ENCODE data around the gene PADI4. TPM values are rescaled to one million over a fixed set of nuclear protein-coding genes. Genes with fewer than 3 reads are reported as not detected.

Gene PADI4
- total RNA-seq, 1 experiment from 2014 or later = 0.05 TPM

DNA sequence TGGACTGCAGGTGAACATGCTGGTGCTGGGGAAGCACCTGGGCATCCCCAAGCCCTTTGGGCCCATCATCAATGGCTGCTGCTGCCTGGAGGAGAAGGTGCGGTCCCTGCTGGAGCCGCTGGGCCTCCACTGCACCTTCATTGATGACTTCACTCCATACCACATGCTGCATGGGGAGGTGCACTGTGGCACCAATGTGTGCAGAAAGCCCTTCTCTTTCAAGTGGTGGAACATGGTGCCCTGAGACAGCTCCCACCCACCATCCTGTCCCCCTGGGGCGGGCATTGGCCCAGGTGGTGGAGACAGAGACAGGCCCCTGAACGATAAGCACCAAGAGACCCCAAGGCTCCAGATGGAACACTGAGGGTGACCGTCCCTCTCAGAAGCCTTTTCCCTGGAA is 25.2 kb upstream of the PADI4 start:
- DNase-seq (ENCODE audit: low read depth) = no peak

DNA sequence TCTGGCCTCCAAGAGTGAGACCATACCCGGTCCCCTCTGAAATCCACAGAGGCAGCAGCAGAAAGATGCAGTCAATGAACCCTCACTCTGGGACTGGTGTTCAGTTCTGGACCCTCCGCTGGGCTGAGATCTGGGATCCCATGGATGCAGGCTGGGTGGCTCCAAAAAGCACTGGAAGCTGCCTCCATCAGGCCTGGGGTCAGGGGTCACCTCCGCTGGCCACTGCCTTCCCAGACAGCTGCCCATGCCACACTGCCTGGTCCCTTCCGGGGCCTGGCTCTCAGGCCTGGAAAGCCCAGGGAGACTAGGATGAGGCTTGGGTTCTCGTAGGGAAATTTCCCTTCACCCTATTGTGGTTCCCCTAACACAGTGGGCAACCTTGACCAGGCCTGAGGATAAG is 21.4 kb upstream of the PADI4 start:
- no peak for DNase-seq (ENCODE audit: low read depth)

DNA sequence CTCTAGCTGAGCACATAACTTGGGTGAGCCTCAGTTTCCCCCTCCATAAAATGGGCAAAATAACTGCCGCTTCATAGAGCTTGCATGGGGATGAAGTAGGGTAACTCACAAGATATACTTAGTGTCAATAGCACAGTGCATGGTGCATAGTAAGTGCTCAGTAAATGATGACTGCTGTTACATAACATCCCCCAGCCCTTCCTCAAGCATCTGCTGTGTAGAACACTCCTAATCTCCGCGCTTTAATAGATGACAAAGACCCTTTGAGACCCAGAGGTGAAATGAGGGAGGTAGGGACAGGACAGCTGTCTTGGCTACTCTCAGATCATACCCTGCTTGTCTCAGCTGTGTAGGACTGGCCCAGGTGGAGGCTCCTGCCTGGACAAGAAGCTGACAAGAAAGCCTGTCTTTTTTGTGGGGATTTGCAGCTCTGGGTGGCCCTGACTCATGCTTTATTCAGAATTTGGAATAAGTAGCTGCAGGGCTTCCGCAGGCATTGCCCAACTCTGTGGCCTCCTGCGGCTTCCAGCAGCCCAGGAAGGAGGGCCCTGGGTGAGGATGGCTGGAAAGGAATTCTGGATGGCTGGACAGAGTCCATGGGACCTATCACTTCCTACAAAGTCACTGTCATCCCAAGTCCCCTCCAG is 20.7 kb upstream of the PADI4 start:
- peak; percentile 93 for DNase-seq (ENCODE audit: low read depth)

DNA sequence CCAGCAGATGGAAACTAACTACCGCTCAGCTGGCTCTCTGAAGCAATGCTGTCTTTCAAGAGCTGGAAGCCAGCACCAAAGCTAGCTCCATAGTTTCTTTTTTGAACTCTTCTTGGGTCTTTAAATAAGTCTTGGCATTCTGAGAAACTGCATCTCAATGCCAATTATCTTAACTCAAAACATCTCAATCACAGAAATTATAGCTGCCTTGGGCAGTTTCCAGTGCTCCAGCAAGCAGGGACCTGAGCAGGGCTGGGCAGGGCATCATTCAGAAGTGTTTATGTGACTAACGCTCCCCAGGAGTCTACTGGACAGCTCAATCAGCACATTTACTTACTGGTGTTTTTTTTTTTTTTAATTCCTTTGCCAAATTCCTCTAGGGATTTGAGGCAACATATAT is 18.3 kb upstream of the PADI4 start:
- DNase-seq (ENCODE audit: low read depth) = peak; percentile 64

DNA sequence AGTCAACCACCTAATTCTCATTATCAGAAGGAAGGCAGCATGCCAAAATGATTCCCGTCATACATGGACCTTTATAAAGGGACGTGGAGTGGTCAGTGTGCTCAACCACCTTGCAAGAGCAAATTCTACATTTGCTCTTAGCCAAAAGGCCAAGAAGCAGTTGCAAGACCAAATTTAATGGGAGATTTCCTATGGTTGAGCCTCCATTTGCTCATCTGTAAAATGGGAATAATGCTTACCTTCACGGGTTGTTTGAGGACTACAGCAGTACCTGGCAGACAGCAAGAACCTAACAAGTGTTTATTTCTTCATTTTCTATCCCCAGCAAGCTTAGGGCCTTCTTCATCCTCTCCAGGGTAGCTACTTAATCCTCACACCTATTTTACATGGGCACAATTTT is 17.4 kb upstream of the PADI4 start:
- DNase-seq (ENCODE audit: low read depth) = no peak

DNA sequence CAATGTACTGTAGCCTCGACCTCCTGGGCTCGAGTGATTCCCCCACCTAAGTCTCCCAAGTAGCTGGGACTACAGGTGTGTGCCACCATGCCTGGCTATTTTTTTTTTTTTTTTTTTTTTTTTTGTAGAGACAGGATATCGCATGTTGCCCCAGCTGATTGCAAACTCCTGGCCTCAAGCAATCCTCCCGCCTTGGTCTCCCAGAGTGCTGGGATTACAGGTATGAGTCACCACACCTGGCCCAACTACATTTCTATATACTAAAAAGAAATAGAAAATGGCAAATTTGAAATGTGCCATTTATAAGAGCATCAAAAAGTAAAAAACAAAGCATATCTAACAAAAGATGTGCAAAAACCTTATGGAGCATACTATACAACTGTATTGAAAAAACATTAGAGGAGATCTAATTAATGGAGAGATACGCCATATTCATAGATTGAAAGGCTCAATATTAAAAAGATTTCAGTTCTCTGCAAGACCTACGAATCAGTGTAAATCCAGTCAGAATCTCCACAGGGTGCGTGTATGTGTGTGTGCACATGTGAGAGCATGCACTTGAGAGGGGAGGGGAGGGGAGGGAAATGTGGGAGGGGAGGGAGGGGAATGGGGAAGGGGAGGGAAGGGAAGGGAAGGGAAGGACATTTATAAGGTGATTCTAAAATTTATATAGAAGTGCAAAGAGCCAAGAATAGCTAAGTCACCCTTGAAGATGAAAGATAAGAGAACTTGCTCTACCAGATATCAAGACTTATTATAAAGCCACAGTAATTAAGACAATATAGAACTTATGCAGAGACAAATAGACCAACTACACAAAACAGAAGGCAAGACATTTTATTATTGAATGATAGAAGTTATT is 15.5 kb upstream of the PADI4 start:
- DNase-seq (ENCODE audit: low read depth) = no peak

DNA sequence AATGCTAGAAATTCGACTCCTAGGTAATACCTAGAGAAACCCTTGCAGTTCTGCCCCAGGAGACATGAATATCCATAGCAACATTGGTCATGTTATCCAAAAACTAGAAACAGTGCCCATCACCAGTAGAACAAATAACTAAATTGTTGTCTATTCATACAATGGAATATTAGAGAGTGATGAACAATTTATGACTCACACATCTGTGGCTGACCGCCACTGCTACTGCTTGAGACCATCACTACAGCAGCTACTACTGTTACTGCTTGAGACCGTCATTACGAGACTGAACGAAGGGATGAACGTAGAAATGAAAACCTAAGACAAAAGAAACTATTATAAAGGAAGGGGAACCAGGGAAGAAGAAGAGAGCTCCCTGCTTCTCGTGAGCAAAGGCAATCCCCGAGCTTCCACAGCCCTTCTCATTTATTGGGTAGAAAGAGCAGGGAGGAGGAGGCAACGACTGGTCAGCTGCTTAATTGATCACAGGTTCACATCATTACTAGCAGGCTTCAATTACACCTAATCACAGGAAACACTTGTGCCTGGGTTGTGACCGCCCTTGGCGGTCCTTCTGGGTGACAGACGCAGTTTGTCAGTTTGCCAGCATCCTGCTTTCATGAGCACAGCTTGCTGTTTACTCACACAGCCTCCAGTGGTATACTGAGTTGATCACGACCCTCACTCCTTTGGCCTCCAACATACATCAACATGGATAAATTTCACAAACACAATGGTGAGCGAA is 14.1 kb upstream of the PADI4 start:
- peak; percentile 56 for DNase-seq (ENCODE audit: low read depth)

DNA sequence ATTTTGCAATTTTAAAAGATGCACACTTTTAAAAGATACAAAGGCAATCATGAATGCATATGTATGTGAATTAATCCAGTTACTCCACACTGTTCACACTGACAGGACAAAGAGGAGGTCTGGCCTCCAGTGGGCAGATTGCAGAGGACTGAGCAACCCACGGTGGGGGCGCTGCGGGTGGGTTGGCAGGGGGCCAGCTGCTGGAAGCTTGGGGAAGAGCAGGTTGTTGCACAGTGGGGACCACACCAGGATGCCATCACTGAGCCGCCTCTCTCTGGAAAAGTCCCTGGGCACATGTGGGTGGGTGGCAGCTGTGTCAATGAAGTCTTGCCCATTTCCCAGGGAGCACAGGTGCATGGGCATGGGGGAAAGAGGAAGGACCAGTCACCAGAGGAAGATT is 12.7 kb upstream of the PADI4 start:
- no peak for DNase-seq (ENCODE audit: low read depth)

DNA sequence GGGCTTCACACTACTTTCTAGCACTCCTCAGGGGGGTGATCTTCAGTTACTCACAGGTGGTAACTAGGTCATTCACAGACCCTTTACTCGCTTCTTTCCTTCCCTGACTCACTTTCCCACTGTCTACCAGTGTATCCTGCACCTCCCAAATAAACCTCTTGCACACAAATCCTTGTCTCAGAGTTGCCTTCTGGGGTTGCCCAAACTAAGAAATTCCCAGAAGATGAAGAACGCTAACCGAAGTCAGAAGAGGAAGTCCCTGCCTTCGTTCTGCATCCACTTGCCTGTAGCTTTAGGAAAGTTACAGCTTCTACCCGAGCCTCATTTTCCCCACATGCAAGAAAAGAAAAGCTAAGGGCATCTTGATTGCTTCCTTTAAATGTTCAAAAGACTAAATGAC is 11.9 kb upstream of the PADI4 start:
- DNase-seq (ENCODE audit: low read depth) = no peak

DNA sequence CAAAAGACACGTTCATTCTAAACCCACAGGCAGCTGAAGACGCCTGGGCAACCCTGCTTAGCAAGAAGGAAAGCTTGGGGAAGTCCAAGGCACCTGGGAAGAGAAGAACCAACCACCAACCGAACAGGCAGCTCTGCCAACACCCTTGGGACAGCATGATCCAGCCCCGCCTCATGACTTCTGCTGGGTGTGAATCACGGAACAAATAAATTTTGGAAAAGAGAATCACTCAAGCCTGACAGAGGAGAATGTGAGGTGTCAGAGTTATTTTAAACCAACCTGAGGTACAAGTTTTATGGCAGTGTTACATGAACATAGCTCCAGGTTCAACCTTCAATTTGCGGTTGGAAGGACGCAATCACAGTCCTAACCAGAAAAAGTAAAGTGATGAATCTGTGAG is 10.0 kb upstream of the PADI4 start:
- no peak for DNase-seq (ENCODE audit: low read depth)

DNA sequence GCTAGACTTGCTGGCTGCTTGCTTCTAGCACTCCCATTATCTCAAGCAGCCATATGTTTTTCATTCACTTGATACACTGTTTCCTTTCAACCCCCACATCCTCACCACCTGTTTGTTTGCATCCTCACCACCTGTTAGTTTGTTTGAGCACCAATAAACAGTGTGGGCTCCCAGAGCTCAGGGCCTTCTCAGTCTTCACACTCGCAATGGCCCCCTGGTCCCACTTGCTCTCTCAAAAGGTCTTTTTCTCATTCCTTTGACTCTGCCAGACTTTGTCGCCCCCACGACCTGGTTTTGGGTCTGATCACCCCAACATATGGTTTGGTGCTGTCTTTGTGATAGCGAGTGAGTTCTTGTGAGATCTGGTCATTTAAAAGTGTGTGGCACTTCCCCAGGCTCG is 6.2 kb upstream of the PADI4 start:
- DNase-seq (ENCODE audit: low read depth) = no peak

DNA sequence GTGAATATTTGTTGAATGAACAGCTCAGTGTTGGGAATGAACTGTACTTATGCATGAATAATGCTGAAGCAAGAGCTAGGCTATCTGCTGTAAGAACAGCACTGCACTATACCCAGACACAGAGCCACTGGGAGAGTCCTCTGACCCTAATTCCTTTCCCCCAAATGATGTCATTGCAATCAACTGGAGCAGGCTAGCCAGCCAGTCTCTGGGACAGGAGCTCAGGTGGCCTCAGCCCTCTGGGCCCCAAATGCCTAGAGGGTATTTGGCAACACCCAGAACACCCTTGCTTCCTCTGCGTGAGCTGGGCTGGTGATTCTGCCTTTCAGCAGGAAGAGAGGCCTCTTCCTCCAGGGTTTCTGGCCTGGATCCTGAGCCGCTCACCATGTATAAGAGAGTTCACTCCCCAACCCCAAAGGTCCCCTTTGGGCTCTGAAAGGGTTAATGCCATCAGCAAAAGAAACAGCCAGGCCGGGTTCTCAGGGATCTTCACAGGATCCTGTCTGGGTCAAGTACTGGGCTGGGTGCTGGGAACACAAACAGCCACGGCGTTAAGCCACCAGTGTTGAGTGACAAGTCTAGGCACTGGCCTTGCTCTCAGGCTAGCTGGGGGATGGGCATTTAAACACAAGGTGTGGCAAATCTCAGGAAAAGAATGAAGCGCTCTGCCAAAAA is 3.7 kb upstream of the PADI4 start:
- DNase-seq (ENCODE audit: low read depth) = no peak

DNA sequence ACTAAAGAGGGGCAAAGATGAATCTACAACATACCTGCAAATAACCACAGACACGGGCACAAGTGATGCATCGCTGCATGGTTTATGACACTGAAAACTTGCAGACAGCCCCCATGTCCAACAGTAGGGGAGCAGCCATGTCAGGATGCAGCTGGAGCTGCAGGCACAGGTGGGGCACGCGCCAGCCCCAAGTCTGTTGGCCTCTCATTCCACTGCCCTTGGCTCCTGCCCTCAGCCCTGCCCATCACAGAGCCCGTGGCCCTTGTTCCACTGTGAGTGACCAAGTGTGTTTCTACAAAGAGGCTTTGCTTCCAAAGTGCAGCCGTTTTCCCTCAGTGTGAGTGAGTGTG is 3.2 kb upstream of the PADI4 start:
- no peak for DNase-seq (ENCODE audit: low read depth)

DNA sequence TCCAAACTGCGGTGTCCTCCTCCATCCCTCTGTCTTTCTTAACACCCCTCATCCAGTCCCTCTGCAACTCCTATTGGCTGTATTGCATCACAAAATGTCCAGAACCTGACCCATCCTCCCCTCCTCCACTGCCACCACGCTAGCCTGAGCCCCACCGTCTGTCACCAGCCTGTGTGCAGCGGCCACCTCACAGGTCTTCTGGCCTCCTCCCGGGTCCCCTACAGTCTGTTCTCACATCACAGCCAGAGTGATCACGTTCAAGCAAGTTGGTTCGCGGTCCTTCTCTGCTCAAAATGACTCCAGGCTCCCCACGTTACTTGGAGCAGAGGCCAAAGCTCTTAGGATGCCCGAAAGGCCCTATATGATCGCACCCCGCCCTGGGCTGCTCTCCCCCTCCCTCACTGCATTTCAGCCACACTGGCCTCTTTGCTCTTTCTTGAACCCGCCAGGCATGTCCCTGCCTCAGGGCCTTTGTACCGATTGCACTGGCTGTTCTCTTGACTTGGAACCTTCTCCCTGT is 2.4 kb upstream of the PADI4 start:
- no peak for DNase-seq (ENCODE audit: low read depth)

DNA sequence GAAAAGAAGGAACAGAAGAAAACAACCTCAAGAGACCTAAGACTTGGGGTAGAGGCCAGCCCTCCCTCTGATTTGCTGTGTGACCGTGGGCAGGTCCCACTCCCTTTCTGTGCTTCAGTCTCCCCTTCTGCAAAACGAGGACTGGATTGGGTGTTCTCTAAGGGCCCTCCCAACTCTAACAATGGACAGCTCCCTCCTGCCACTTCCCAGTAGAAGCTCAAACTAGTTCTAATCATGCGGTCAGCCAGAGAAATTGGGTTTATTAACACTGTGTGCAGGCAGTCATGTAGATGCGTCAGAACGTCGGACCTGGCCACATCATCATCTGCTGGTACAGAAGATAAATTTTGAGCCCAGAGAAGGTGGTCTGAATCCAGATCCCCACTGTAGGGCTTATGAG is 1.6 kb upstream of the PADI4 start:
- DNase-seq (ENCODE audit: low read depth) = peak; percentile 24

DNA sequence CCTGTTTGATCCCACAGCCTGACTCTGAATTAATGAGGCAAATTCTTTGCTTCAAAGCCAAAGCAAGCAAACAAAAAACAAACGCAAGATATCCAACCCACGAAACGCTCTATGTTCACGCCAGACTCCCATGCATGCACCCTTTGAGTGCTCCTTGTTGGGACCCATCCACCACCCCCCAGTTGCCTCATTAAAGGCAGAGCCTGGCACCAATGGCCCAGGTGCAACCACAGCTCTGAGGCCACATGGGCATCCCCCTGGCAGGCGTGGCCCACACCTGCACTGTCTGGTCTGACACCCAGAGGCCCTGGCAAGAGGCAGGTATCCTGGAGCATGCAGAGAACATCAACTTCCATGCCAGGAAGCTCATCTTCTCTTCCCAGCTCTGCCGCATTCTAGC is 1.1 kb upstream of the PADI4 start:
- DNase-seq (ENCODE audit: low read depth) = no peak

DNA sequence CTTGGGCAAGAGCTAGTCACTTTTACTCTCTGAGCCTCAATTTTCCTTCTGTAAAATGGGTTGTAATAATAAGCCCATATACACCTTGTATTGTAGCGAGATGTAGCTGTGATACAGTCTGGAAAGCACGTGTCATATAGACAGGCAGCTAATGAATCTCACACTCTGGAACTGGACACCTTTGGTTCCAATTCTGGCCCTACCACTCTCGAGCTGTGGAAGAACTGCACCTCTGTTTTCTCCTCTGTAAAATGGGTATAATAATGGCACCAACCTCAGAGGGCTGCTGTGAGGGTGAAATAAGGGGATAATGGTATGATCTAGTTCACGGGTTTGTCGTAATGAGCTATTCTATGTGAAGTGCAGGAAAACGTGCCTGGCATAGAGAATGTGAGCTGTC is 668 bp upstream of the PADI4 start:
- DNase-seq (ENCODE audit: low read depth) = no peak

DNA sequence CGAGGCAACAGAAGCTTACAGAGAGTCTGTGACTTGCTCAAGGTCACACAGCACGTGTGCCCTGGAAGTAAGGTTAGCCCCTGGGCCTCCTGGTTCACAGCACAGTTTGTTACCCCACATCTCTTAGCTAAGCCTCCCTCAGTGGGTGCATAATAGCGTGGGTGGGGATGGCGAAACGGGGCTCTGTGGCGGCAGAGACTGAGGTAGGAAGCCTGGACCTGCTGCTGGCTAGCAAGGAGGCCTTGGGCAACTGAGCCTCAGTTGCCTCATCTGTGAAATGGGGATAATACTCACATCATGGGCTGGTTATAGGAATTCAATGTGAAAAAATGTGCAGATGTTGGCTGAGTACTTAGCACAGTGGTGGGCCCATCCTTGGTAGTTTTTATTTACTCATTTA is 596 bp downstream of the PADI4 start:
- no peak for DNase-seq (ENCODE audit: low read depth)

DNA sequence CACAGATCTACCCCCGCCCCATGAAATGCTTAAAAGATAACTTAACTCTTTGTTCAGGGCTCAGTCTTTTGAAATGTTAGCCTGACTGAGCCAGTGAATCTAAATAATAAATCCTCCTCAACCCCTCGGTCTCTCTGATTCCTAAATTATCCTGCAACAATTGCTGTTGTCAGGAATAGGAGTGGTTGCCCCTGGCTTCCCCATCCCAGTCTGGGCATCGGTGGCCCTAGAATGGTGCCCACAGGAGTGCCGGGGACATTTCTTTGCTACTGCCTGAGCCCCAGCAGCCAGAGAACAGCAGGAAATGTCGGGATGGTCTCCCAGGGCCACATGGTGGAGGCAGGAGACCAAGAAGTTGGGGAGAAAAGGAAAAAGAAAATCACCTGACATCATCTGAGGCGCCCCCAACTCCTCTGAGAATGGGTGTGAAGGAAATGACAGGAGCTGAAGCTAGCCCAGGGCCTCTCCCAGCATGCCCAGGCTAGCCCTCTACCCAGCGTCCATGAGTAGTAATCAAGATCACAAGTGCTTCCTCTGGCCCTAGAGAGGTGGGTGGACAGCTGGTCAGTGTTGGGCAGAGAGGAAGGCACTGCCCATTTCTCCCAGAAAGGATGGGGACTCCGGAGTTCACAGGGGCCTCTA is 1.6 kb downstream of the PADI4 start:
- no peak for DNase-seq (ENCODE audit: low read depth)

DNA sequence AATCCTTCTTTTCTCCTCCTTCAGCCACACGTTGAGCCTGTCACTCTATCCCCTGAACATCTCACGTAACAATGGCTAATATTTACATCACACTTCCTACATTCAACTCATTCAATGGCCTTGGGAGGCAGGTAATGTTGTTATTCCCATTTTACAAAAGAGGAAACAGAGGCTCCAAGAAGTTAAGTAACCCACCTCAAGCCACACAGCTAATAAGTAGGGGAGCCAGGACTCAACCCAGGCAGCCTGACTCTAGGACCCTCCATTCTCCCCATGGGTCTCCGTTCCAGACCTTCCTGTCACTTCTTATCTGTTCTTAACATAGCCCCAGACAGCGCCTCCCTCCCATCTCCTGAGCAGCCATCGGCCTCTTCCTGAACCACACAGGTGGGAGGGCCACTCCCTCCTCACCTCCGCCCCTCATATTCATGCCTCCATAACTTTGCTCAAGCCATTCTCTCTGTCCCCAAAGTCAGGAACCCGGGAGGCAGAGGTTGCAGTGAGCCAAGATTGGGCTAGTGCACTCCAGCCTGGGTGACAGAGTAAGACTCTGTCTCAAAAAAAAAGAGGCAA is 2.2 kb downstream of the PADI4 start:
- DNase-seq (ENCODE audit: low read depth) = no peak
